Calu3 (cell line): ENCODE results near the gene ZBTB4. TPM values are rescaled to one million over a fixed set of nuclear protein-coding genes. Genes with fewer than 3 reads are reported as not detected.

Source experiments
- BruUV-seq: library from RNA; stranded (reverse); fragments of 400-500 nt; replicated peaks from 2 replicates; lab custom pipeline; 2021; lab: Mats Ljungman, UMichigan
- CTCF ChIA-PET: fragments of 300-600 bp; sonication (Branson Sonifier 250); formaldehyde crosslinking; loops from one replicate; lab custom pipeline; 2022; ENCODE audit warnings: antibody characterized with exemption; lab: Charles Lee
- DNase-seq: peaks from one replicate; pipeline ENCODE4 v3.0.0; 2022
- H3K27ac Mint-ChIP-seq: one replicate; pipeline ENCODE4 v1.8.0; 2022; ENCODE audit warnings: mixed read lengths; ENCODE audit not compliant: unreplicated experiment
- H3K27me3 Mint-ChIP-seq: one replicate; pipeline ENCODE4 v1.8.0; 2022; ENCODE audit warnings: mixed read lengths; ENCODE audit not compliant: unreplicated experiment
- H3K36me3 Mint-ChIP-seq: one replicate; pipeline ENCODE4 v1.8.0; 2022; ENCODE audit warnings: mild to moderate bottlenecking, moderate library complexity, mixed read lengths; ENCODE audit not compliant: insufficient read depth, unreplicated experiment
- H3K4me1 Mint-ChIP-seq: one replicate; pipeline ENCODE4 v1.8.0; 2022; ENCODE audit warnings: mild to moderate bottlenecking, low read depth, mixed read lengths; ENCODE audit not compliant: unreplicated experiment
- H3K4me3 Mint-ChIP-seq: one replicate; pipeline ENCODE4 v1.8.0; 2022; ENCODE audit warnings: mild to moderate bottlenecking, low read depth, moderate library complexity, mixed read lengths; ENCODE audit not compliant: unreplicated experiment
- H3K9me3 Mint-ChIP-seq: one replicate; pipeline ENCODE4 v1.8.0; 2022; ENCODE audit warnings: low read depth, mixed read lengths; ENCODE audit not compliant: unreplicated experiment
- CTCF ChIP-seq: fragments of 200-600 bp; IDR thresholded peaks from one replicate; pipeline ENCODE4 v1.8.0; 2022; ENCODE audit warnings: antibody characterized with exemption; ENCODE audit not compliant: unreplicated experiment
- intact Hi-C: fragments of 100-400 bp; cut with micrococcal nuclease; formaldehyde crosslinking; loops from one replicate; pipeline ENCODE4 v1.10.0; 2022; ENCODE audit not compliant: unreplicated experiment
- total RNA-seq: library from RNA; stranded (reverse); gene quantifications from 2 replicates; pipeline ENCODE4 v1.2.3, GENCODE V29; 2022

The ZBTB4 gene
- total RNA-seq, 1 experiment from 2014 or later: 27.2 TPM

GRCh38 chr17:7466318-7466638 is 13.2 kb downstream of the ZBTB4 start:
- intact Hi-C loops: no loop called here
- CTCF ChIA-PET: no interaction called here
- DNase-seq: no peak
- BruUV-seq: no TSS peak
- Mint-ChIP-seq H3K4me1 (no peaks in the 10 kb centered on the region), H3K27me3 (no peaks in the 10 kb centered on the region), H3K36me3 (peaks cover 18% of the 10 kb centered on the region), H3K27ac (no peak overlapping the region), H3K4me3 (no peak overlapping the region), H3K9me3 (no peaks in the 10 kb centered on the region)
- no peak for TF ChIP-seq CTCF

- Mint-ChIP-seq H3K27ac (no peak overlapping the region), H3K4me3 (no peak overlapping the region), H3K36me3 (peaks cover 22% of the 10 kb centered on the region), H3K4me1 (no peaks in the 10 kb centered on the region), H3K9me3 (no peaks in the 10 kb centered on the region), H3K27me3 (no peaks in the 10 kb centered on the region)
- intact Hi-C loops: no loop called here
- no TSS peak for BruUV-seq
- TF ChIP-seq CTCF: no peak
- no peak for DNase-seq
- CTCF ChIA-PET: interaction anchor here (0.7 kb wide), 1 partner anchor 167 kb away, joined by 3 read pairs; no protein-coding TSS in a partner anchor
Observed at GRCh38 chr17:7465597-7466275, 13.7 kb downstream of the ZBTB4 start.

- no peak for DNase-seq
- Mint-ChIP-seq H3K9me3 (no peaks in the 10 kb centered on the region), H3K4me1 (no peaks in the 10 kb centered on the region), H3K4me3 (no peak overlapping the region), H3K36me3 (peaks cover 22% of the 10 kb centered on the region), H3K27ac (no peak overlapping the region), H3K27me3 (no peaks in the 10 kb centered on the region)
- no peak for TF ChIP-seq CTCF
- intact Hi-C loops: no loop called here
- BruUV-seq: no TSS peak
- CTCF ChIA-PET: interaction anchor here (0.6 kb wide), 1 partner anchor 919 kb away, joined by 6 read pairs; no protein-coding TSS in a partner anchor
Observed at GRCh38 chr17:7464081-7464480, 15.3 kb downstream of the ZBTB4 start.

GRCh38 chr17:7463372-7463846 is 16.0 kb downstream of the ZBTB4 start:
- H3K4me1 Mint-ChIP-seq: no peaks in the 10 kb centered on the region

More at GRCh38 chr17:7463372-7463846, 16.0 kb downstream of the ZBTB4 start:
- CTCF ChIA-PET: interaction anchor here (0.6 kb wide), 1 partner anchor 22 kb away, joined by 5 read pairs; no protein-coding TSS in a partner anchor
- Mint-ChIP-seq H3K27me3 (no peaks in the 10 kb centered on the region), H3K36me3 (peaks cover 22% of the 10 kb centered on the region), H3K9me3 (no peaks in the 10 kb centered on the region), H3K4me3 (no peak overlapping the region), H3K27ac (no peak overlapping the region)
- no TSS peak for BruUV-seq
- no peak for TF ChIP-seq CTCF
- DNase-seq: no peak
- intact Hi-C loops: no loop called here
